DOHH2 (cell line): ENCODE data around the gene KLHL42.

Source experiments
- CTCF ChIP-seq: fragments of 200-600 bp; sonication (generic); IDR thresholded peaks from one replicate; pipeline ENCODE4 v1.5.1; 2014; ENCODE audit warnings: antibody characterized with exemption, mild to moderate bottlenecking, low read depth, low read length; ENCODE audit not compliant: poor library complexity, severe bottlenecking
- EZH2phosphoT487 ChIP-seq: fragments of 200-600 bp; sonication (generic); IDR thresholded peaks from 2 replicates; pipeline ENCODE4 v1.6.1; 2017; ENCODE audit warnings: borderline replicate concordance, mild to moderate bottlenecking, antibody characterized with exemption, low read length, moderate library complexity, mixed read lengths

GRCh38 chr12:27802511-27802910 lies 22.5 kb downstream of the KLHL42 start:
- no peak for TF ChIP-seq CTCF
- TF ChIP-seq EZH2phosphoT487, result no peak
